ENCODE data around the gene MAP3K7CL.

DNA sequence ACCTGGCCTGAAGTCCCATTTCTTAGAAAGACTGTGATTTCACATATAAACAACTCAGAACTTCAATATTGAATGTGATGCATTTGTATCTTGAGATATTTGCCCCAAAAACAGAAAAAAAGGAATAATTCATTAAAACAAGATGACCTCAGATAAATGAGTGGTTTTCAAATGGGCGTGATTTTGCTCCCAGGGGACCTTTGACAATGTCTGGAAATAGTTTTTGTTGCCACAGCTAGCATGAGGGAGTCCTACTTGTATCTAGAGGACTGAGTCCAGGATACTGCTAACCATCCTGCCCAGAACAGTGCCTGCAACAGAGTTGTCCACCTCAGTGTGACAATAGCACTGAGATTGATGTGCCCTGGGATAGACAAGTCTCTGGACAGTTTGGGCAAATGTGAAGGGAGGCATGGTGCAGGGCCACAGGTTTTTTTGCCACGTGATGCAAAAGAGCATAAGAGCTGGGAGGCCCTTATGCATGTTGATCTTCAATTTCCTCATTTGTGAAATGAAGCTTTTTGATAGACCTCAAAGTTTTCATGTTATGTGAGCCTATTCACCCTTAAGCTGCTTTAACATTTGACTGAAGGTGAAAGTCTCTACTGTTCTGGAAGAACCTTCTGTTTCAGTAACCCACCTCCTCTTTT is 46.2 kb downstream of the MAP3K7CL start:
- TF ChIP-seq, protein P1, sequence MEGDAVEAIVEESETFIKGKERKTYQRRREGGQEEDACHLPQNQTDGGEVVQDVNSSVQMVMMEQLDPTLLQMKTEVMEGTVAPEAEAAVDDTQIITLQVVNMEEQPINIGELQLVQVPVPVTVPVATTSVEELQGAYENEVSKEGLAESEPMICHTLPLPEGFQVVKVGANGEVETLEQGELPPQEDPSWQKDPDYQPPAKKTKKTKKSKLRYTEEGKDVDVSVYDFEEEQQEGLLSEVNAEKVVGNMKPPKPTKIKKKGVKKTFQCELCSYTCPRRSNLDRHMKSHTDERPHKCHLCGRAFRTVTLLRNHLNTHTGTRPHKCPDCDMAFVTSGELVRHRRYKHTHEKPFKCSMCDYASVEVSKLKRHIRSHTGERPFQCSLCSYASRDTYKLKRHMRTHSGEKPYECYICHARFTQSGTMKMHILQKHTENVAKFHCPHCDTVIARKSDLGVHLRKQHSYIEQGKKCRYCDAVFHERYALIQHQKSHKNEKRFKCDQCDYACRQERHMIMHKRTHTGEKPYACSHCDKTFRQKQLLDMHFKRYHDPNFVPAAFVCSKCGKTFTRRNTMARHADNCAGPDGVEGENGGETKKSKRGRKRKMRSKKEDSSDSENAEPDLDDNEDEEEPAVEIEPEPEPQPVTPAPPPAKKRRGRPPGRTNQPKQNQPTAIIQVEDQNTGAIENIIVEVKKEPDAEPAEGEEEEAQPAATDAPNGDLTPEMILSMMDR (IDR thresholded peaks at IDR 0.05), result no peak
- TF ChIP-seq POLR2A (IDR thresholded peaks at IDR 0.05), result no peak

All from Peyer's patch (tissue), 4 donors.